WTC11 (cell line): ENCODE data around the gene ZMYND8. TPM values are rescaled to one million over a fixed set of nuclear protein-coding genes. Genes with fewer than 3 reads are reported as not detected.
A peak's percentile ranks its signal among the peaks of the same experiment; 100 is the strongest.

ENCODE experiments used
- ATAC-seq: fragments of 200-7000 bp; cut with Tn5 transposase; 2 replicates; pipeline ENCODE4 v1.10.0; 2021; ENCODE audit warnings: mild to moderate bottlenecking, moderate library complexity
- CTCF ChIA-PET: fragments of 300-600 bp; sonication (Branson Sonifier 250); formaldehyde crosslinking; loops from one replicate; lab custom pipeline; 2021; ENCODE audit warnings: antibody characterized with exemption; lab: Charles Lee
- POLR2A ChIA-PET: fragments of 350-600 bp; sonication (Branson Sonifier 250); formaldehyde crosslinking; loops from one replicate; lab custom pipeline; 2021; ENCODE audit warnings: antibody characterized with exemption; lab: Charles Lee
- DNase-seq: peaks from one replicate; pipeline ENCODE4 v3.0.0; 2021; ENCODE audit warnings: low spot score
- H3K27ac Mint-ChIP-seq: 2 replicates; pipeline ENCODE4 v1.8.0; 2021; ENCODE audit warnings: mixed read lengths
- H3K27me3 Mint-ChIP-seq: 2 replicates; pipeline ENCODE4 v1.8.0; 2021; ENCODE audit warnings: low read depth, mild to moderate bottlenecking, moderate library complexity, mixed read lengths
- H3K36me3 Mint-ChIP-seq: 2 replicates; pipeline ENCODE4 v1.8.0; 2021; ENCODE audit warnings: mixed read lengths
- H3K4me1 Mint-ChIP-seq: 2 replicates; pipeline ENCODE4 v1.8.0; 2022; ENCODE audit warnings: mixed read lengths
- H3K4me3 Mint-ChIP-seq: 2 replicates; pipeline ENCODE4 v1.8.0; 2021; ENCODE audit warnings: mild to moderate bottlenecking, moderate library complexity, mixed read lengths
- H3K9me3 Mint-ChIP-seq: 2 replicates; pipeline ENCODE4 v1.8.0; 2021; ENCODE audit warnings: mixed read lengths
- AR ChIP-seq: fragments of 250-450 bp; sonication (Bioruptor Pico); IDR thresholded peaks from 2 replicates; pipeline ENCODE4 v1.9.0; 2021; ENCODE audit warnings: mild to moderate bottlenecking
- ETV6 ChIP-seq: sonication (generic); formaldehyde crosslinking; IDR thresholded peaks from 2 replicates; pipeline ENCODE4 v1.8.1; 2022; ENCODE audit warnings: mild to moderate bottlenecking, missing genetic modification reagents
- IRF2 ChIP-seq: sonication (generic); formaldehyde crosslinking; IDR thresholded peaks from 2 replicates; pipeline ENCODE4 v1.8.0; 2022; ENCODE audit warnings: low read depth, missing genetic modification reagents, borderline replicate concordance
- KAT7 ChIP-seq: sonication (generic); formaldehyde crosslinking; IDR thresholded peaks from 2 replicates; pipeline ENCODE4 v1.8.1; 2023; ENCODE audit warnings: missing genetic modification reagents, mild to moderate bottlenecking, borderline replicate concordance
- NFYB ChIP-seq: sonication (generic); formaldehyde crosslinking; conservative IDR thresholded peaks from 2 replicates; pipeline ENCODE4 v1.8.0; 2022; ENCODE audit warnings: low read depth, missing genetic modification reagents
- NR1H2 ChIP-seq: sonication (generic); formaldehyde crosslinking; IDR thresholded peaks from 2 replicates; pipeline ENCODE4 v1.9.0; 2021; ENCODE audit warnings: mild to moderate bottlenecking, moderate library complexity, missing genetic modification reagents
- NR2C2 ChIP-seq: sonication (generic); formaldehyde crosslinking; IDR thresholded peaks from 2 replicates; pipeline ENCODE4 v1.8.0; 2022; ENCODE audit warnings: mild to moderate bottlenecking, missing genetic modification reagents
- PRDM15 ChIP-seq: sonication (generic); formaldehyde crosslinking; IDR thresholded peaks from 2 replicates; pipeline ENCODE4 v1.8.0; 2022; ENCODE audit warnings: missing genetic modification reagents
- PREB ChIP-seq: sonication (generic); formaldehyde crosslinking; IDR thresholded peaks from 2 replicates; pipeline ENCODE4 v1.8.1; 2022; ENCODE audit warnings: mild to moderate bottlenecking, missing genetic modification reagents, moderate library complexity, borderline replicate concordance
- TCF7 ChIP-seq: sonication (generic); formaldehyde crosslinking; IDR thresholded peaks from 2 replicates; pipeline ENCODE4 v1.8.0; 2022; ENCODE audit warnings: mild to moderate bottlenecking, low read depth, missing genetic modification reagents, moderate library complexity
- ZNF263 ChIP-seq: sonication (generic); formaldehyde crosslinking; IDR thresholded peaks from 2 replicates; pipeline ENCODE4 v1.8.1; 2022; ENCODE audit warnings: low read depth, mild to moderate bottlenecking, moderate library complexity, missing genetic modification reagents
- ZNF396 ChIP-seq: fragments of 250-450 bp; sonication (Bioruptor Pico); IDR thresholded peaks from 2 replicates; pipeline ENCODE4 v1.8.0; 2021; ENCODE audit warnings: mild to moderate bottlenecking, moderate library complexity, borderline replicate concordance
- ZNF416 ChIP-seq: fragments of 250-450 bp; sonication (Bioruptor Pico); IDR thresholded peaks from 2 replicates; pipeline ENCODE4 v1.9.0; 2021; ENCODE audit warnings: mild to moderate bottlenecking, inconsistent platforms
- ZNF532 ChIP-seq: fragments of 250-450 bp; sonication (Bioruptor Pico); IDR thresholded peaks from 2 replicates; pipeline ENCODE4 v1.9.0; 2021; ENCODE audit warnings: mild to moderate bottlenecking, borderline replicate concordance
- total RNA-seq: library from RNA; stranded (reverse); gene quantifications from 3 replicates; pipeline ENCODE4 v1.2.3, GENCODE V29; 2021

The ZMYND8 gene
- total RNA-seq, 1 experiment from 2014 or later, result 114 TPM

GRCh38 chr20:47276851-47277534, 79.5 kb downstream of the ZMYND8 start:
- CTCF ChIA-PET, result interaction anchor here (0.8 to 2.5 kb wide), 3 partner anchors 71 to 352 kb away, joined by 3 to 20 read pairs (median 3); no protein-coding TSS in a partner anchor
- TF ChIP-seq NFYB (CRISPR knock-in tag), result no peak
- no peak for TF ChIP-seq AR (CRISPR knock-in tag)
- no peak for TF ChIP-seq NR1H2
- TF ChIP-seq PREB, result no peak
- no peak for TF ChIP-seq KAT7
- TF ChIP-seq TCF7 (CRISPR knock-in tag), result no peak
- TF ChIP-seq ETV6 (CRISPR knock-in tag), result no peak
- TF ChIP-seq ZNF396 (CRISPR knock-in tag), result no peak
- TF ChIP-seq ZNF263 (CRISPR knock-in tag), result no peak
- TF ChIP-seq IRF2 (CRISPR knock-in tag), result no peak
- no peak for TF ChIP-seq ZNF416 (CRISPR knock-in tag)
- no peak for TF ChIP-seq PRDM15 (CRISPR knock-in tag)
- no peak for TF ChIP-seq NR2C2 (CRISPR knock-in tag)
- TF ChIP-seq ZNF532 (CRISPR knock-in tag), result no peak
- POLR2A ChIA-PET, result interaction anchor here (1.4 kb wide), 1 partner anchor 43 kb away, joined by 3 read pairs; no protein-coding TSS in a partner anchor
- H3K27me3 Mint-ChIP-seq, result no peaks in the 10 kb centered on the region
- H3K4me3 Mint-ChIP-seq, result no peak overlapping the region
- peaks cover 73% of the 10 kb centered on the region for H3K36me3 Mint-ChIP-seq
- no peak for ATAC-seq
- no peaks in the 10 kb centered on the region for H3K9me3 Mint-ChIP-seq
- peak overlapping the region; percentile 91 for H3K27ac Mint-ChIP-seq
- DNase-seq, result no peak
- H3K4me1 Mint-ChIP-seq, result peaks cover 46% of the 10 kb centered on the region
